GM21825 (cell line): ENCODE data around the gene CD209.
A peak's percentile ranks its signal among the peaks of the same experiment; 100 is the strongest.
"Not testable (repeated sequence)": the region's sequence is repeated elsewhere in the genome, so short reads cannot be mapped to it uniquely, and the experiment has no call there.

Experiments used
- ATAC-seq: cut with Tn5 transposase; IDR thresholded peaks from one replicate; pipeline ENCODE4 v1.9.1; 2021; ENCODE audit warnings: mild to moderate bottlenecking, moderate library complexity; ENCODE audit not compliant: unreplicated experiment

Gene CD209

DNA sequence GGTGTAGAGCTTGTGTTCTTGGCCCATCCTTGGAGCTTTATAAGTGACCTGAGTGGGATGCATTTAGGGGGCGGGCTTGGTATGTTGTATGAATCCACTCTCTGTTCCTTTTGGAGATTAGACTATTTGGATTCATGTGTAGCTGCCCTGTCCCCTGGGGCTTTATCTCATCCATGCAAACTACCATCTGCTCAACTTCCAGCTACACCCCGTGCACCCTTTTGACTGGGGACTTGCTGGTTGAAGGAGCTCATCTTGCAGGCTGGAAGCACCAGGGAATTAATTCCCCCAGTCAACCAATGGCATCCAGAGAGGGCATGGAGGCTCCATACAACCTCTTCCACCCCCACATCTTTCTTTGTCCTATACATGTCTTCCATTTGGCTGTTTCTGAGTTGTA lies 21.8 kb upstream of the CD209 start:
- no peak for ATAC-seq

DNA sequence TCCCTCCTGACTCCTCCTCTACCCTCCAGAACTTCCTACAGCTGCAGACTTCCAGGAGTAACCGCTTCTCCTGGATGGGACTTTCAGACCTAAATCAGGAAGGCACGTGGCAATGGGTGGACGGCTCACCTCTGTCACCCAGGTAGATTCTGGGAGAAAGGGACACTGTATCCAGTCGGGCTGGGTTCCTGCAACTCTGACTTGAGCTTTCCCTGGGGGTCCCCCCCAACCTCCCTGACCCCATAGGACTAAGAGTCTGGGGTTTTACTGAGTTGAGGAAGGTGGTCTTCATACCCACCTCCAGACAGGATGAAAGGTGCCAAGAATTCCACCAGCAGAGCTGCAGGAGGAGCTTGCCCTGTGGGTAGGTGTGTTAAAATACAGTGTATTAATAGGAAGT lies 20.2 kb upstream of the CD209 start:
- ATAC-seq = no peak

DNA sequence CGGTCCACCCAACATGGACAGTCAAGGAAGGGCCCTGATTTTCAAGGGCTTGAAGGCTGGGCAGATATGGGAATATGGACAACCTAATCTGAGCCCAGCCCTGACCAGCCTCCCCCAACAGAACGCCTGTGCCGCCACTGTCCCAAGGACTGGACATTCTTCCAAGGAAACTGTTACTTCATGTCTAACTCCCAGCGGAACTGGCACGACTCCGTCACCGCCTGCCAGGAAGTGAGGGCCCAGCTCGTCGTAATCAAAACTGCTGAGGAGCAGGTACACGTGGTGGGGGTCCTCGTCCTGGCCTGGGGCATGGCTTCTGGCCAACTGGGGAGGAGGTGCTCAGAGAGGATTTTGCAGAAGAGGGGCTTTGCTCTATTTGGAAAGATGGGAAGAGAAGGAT lies 19.2 kb upstream of the CD209 start:
- ATAC-seq = no peak

DNA sequence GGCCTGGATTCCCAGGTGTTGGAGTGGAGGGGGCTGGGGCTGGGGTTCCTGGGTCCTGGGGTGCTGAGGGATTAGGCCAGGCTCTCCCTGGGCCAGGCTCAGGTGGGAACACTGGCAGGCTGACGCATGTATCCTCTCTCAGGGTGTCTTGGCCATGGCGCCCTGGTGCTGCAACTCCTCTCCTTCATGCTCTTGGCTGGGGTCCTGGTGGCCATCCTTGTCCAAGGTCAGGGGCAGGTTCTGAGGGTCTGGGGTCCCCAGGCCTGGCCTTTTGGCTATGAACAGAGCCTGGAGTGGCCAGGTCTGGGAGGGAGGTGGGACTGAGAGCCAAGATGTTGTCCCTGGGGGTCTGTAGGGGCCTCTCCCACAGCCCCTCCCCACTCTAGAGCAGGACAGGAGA lies 17.7 kb upstream of the CD209 start:
- ATAC-seq = not testable (repeated sequence)

DNA sequence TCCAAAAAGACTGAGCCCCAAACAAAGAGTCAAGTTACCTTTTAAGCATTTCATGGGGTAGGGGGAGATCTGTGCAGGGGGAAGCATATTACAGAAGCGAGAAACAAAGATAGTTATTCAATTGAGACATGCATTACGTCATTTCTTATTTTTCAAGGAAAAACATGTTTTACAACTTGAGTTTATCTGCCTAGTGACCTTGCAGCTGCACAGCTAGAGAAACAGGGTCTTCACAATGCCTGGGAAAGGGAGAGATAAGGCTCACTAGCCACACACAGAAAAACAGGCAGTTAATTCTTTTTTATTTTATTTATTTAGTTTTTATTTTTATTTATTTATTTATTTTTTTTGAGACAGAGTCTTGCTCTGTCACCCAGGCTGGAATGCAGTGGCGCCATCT lies 16.8 kb upstream of the CD209 start:
- not testable (repeated sequence) for ATAC-seq

DNA sequence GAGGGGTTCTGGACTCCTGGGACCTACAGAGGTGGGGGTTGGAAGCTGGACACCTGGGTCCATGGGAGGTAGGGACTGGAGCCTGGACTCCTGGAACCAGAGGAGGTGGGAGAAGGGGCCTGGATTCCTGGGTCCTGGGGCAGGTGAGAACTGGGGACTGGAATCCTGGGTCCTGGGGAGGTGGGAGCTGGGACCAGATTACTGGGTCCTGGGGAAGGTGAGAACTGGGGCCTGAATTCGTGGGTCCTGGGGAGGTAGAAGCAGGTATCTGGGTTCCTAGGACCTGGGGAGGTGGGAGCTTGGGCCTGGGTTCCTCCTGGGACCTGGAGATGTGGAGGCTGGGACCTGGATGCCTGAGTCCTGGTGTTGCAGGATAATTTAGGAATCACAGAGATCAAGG lies 16.4 kb upstream of the CD209 start:
- ATAC-seq = no peak

DNA sequence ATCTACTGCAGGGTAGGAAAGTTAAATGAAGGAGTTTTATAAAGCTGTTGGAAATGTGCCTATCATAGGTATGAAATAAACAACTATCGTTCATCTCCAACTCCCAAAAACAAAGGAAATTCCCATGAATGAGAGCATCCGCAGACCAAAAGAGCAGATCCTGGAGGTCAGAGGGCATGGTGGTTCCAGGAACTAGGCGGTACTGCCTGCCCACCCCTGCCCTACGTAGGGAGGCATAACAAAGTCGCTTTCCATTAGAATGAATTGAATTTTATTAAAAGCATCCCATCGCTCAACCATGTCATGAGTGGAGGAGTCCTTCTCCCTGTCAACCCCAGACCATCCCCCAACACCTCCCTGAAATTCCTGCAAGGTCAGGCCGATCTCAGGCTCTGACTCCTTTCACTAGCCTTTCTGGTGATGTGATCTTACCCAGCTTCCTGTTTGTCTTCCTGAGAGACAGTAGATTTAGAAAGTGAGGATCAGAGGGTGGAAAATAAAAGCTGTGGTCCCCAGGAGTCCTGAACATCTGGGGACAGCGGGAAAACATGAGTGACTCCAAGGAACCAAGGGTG lies 15.5 kb upstream of the CD209 start, which contains the start of gene CLEC4M:
Gene CLEC4M (plus strand): TSS at position 525 of the 575 bp plus-strand sequence. CDS start 24 bp downstream, at position 549.
- no peak for ATAC-seq

DNA sequence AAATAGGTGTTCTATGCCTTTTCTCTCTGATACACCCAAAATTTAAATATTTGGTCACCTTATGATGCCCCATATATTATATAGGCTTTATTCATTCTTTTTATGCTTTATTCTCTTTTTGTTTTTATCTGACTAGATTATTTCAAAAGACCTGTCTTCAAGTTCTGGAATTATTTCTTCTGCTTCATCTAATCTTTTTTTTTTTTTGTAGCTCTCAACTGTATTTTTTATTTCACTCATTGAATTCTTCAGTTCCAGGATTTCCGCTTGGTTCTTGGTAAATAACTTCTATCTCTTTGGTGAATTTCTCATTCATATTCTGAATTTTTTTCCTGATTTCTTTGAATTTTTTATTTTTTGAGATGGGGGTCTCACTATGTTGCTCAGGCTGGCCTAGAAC lies 11.8 kb upstream of the CD209 start:
- ATAC-seq = no peak

DNA sequence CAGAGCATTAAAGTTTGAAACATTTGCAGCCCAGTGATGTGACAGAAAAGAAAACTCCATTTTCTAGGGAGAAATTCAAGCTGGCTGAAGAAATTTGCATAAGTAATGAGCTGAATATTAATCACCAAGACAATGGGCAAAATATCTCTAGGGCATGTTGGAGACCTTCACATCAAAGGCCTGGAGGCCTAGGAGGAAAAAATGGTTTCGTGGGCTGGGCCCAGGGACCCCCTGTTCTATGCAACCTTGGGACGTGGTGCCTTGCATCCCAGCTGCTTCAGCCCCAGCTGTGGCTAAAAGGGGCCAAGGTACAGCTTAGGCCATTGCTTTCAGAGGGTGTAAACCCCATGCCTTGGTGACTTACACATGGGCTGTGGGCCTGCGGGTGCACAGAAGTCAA lies 10.0 kb upstream of the CD209 start:
- no peak for ATAC-seq

DNA sequence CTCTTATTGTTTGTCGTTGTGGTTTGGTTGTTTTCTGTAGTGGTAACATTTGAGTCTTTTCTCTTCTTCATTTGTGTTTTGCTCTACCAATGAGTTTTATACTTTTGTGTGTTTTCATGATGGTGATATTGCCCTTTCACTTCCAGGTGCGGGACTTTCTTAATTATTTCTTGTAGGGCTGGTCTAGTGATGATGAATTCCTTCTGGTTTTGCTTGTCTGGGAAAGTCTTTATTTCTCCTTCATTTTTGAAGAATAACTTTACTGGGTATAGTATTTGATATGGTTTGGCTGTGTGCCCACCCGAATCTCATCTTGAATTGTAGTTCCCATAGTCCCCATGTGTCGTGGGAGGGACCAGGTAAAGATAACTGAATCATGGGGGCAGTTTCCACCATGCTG lies 8.9 kb upstream of the CD209 start:
- no peak for ATAC-seq

DNA sequence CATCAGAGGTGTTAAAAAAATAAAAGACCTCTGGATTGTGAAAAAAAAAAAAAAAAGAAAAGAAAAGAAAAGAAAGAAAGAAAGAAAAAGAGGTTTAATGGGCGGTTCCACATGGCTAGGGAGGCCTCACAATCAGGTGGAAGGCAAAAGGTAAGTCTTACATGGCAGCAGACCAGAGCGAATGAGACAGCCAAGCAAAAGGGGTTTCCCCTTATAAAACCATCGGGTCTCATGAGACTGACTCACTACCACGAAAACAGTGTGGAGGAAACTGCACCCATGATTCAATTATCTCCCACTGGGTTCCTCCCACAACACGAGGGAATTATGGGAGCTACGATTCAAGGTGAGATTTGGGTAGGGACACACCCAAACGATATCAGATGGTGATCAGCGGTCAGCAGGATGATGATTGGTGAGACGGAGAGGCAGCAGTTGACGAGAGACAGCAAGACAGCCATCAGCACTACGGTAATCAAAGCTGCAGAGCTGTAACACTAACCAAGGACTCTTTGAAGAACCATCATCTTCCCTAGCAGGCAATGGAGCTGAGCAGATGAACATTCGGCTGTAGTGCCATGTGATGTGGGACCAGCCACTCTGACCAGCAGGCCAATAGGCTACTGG lies 3.9 kb upstream of the CD209 start:
- ATAC-seq = no peak

DNA sequence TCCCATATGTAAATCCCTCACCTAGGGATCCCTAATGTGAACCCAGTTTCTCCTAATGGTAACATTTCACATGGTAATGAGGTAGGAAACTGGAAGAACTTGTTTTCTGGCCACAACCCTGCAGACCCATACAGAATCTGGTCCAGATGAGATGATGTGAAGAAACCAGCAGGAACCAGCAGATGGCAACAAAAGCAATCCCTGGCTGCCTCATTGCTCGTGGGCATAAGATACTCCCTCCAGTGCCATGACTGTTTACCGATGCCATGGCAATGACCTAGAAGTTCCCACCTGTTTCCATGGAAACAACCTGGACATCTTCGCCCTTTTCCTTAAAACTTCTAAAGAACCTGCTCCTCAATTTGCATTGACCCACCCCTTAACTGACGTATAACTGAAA lies 1.4 kb upstream of the CD209 start:
- no peak for ATAC-seq

DNA sequence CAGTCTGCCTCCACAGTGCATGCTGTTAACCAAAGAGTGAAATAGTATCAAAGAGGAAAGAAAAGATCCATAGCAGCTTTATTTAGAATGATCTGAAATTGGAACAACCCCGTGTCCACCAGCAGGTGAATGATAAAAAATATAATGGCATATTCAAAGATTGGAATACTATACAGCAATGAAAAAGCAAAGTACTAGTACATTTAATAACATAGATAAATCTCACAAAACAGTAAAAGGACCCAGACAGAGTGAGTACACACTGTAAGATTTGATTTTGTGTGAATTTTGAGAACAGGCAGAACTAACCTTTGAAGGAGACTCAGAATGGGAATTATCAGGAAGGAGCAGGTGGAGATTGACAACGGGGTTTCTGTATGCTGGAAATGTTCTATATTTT lies 837 bp upstream of the CD209 start:
- no peak for ATAC-seq

DNA sequence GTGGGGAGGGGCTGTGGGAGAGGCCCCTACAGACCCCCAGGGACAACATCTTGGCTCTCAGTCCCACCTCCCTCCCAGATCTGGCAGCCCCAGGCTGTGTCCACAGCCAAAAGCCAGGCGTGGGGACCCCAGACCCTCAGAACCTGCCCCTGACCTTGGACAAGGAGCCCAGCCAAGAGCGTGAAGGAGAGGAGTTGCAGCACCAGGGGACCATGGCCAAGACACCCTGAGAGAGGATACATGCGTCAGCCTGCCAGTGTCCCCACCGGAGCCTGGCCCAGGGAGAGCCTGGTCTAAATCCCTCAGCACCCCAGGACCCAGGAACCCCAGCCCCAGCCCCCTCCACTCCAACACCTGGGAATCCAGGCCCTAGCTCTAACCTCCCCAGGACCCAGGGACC lies 1.0 kb downstream of the CD209 start:
- ATAC-seq = not testable (repeated sequence)

DNA sequence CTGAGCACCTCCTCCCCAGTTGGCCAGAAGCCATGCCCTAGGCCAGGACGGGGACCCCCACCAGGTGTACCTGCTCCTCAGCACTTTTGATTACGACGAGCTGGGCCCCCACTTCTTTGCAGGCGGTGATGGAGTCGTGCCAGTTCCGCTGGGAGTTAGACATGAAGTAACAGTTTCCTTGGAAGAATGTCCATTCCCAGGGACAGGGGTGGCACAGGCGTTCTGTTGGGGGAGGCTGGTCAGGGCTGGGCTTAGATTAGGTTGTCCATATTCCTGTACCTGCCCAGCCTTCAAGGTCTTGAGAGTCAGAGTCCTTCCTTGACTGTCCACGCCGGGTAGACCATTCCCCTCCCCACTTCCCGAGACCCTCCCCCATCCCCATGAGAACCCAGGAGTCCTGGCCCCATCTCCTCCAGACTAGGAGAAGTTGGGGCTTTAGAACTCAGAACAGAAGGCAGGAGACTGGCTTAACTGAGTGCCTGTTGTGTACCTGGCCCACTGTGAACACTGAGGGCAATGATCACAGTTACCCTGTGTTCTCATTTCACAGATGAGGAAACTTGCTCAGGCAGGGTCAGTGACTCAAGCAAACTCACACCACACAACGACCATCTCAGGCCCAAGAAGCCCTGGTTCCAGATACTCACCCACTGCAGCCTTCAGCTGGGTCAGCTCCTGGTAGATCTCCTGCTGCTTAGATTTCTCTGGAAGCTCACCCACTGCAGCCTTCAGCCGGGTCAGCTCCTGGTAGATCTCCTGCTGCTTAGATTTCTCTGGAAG lies 2.3 kb downstream of the CD209 start:
- no peak for ATAC-seq

DNA sequence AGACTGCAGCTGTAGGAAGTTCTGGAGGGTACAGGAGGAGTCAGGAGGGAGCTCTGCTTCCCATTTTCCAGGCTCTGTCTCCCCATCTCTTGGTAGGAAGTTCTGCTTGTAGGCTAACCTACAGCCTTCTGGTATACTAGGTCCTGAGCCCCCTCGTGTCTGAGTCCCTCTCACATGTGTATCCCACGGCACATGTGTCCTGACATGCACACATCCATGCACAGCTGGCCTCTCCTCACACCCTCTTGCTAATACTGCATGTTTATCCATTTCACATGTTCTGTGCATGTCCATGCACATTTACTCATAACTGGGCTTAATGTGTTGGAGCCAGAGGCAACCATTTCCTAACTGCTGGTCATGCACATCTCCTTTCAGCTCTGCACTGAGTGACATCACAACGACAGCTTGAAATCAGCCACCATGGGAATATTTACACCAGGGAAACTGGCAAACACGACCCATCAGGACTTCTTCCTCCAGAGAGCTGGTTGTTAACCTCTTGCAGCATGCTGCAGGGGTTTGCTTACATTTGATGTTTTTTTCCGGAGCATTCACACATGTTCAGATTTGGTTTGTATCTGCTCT lies 3.0 kb downstream of the CD209 start:
- ATAC-seq = no peak

DNA sequence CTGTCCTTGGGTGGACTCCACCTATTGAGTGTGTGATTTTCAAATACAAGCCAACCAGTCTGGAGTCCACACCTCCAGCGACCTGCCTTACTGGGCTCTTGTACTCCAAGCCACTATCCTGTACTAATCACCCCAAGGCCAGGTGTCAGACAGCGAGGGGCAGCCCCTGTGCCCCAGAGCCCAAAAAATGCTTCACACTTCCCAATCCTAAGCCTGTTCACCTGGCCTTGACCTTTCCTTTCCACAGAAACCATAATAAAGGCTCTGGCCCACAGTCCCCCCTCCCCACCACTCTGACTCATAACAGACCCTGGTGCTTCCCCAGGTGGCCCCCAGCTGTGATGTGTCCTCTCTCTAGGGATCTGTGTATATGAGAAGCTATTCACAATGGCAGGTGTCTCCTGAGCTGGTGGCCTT lies 3.9 kb downstream of the CD209 start:
- peak; percentile 65 for ATAC-seq

DNA sequence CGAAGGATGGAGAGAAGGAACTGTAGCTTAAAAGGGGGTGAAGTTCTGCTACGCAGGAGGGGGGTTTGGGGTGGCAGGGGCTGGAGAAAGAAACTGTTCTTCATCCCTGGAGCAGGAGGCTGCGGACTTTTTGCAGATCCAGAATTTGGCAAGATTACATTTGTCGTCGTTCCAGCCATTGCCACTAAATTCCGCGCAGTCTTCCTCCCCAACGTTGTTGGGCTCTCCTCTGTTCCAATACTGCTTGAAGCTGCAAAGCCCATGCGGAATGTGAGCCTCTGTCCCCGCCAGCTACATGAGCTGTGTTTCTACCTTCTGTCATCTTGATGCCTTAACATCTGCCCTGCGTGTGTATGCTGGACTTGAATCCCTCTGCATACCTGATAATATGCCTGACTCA lies 4.3 kb downstream of the CD209 start:
- ATAC-seq = no peak

DNA sequence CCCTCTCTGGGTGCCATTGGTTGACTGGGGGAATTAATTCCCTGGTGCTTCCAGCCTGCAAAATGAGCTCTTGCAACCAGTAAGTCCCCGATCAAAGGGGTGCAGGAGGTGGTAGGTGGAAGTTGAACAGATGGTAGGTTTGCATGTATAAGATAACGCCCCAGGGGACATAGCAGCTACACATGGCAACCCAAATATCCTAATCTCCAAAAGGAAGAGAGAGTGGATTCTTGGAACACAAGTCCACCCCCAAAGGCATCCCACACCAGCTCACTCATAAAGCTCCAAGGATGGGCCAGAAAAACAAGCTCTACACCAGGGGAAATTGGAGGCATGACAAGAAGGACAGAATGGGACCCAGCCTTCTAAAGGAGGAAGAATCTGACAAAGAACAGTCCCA lies 4.8 kb downstream of the CD209 start:
- ATAC-seq = no peak

DNA sequence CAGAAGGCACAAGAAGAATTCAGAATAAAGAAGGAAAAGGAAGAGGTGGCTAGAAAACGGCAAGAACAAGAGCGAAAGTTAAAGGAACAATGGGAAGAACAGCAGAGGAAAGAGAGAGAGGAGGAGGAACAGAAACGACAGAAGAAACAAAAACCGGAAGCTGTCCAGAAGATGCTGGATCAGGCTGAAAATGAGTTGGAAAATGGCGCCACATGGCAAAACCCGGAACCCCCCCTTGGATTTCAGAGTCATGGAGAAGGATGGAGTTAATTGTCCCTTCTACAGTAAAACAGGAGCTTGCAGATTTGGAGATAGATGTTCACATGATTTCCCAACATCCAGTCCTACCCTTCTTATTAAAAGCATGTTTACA lies 6.7 kb downstream of the CD209 start:
- ATAC-seq = no peak

DNA sequence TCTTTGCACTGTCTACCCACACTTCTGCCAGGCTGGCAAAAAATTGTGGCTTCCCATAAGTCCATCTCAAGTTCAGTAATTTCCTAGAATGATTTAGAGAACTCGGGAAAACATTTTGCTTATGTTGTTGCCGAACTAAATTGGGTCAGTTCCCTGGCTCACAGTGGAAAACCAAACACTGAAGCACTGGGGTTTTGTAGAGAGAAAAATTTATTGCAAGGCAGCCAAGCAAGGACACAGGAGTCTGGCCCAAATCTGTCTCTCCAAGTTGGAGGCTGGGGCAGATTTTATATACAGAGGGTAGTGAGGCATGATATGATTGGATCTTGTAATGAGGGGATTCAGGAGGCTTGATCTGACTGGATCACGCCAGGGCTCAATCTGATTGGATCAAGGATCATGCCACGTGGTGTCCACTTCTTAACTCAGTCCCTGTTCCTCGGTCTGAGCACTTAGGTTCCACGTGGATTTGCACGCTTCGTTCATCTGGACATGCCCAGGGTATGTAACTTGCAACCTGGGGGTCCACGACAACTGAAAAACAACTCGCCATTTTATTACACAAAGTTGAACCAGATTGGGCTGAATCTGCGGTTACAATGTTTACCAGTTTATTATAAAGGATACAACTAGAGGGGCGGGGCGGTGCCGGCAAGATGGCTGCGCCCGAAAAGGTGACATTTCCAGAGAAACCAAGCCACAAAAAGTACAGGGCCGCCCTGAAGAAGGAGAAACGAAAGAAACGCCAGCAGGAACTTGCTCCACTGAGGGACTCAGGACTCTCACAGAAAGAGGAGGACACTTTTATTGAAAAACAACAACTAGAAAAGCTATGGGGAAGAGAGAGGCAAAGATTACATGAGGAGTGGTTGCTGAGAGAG lies 7.3 kb downstream of the CD209 start:
- no peak for ATAC-seq
